IPS-18c (cell line): Measurements from ENCODE around the gene KRTAP10-2.
"Not testable (repeated sequence)": the region's sequence is repeated elsewhere in the genome, so short reads cannot be mapped to it uniquely, and the experiment has no call there.

ENCODE experiments used
- H3K4me3 ChIP-seq: 2 replicates; pipeline ENCODE4 v1.7.0; 2013; ENCODE audit warnings: low read depth, mild to moderate bottlenecking, low read length, moderate library complexity; ENCODE audit not compliant: insufficient read depth
- H3K9me3 ChIP-seq: one replicate; pipeline ENCODE4 v1.6.1; 2013; ENCODE audit warnings: mild to moderate bottlenecking, low read length, moderate library complexity; ENCODE audit not compliant: control insufficient read depth, insufficient read depth

KRTAP10-2 gene

GRCh38 chr21:44571844-44572782 lies 20.8 kb upstream of the KRTAP10-2 start:
- Histone ChIP-seq H3K4me3 (no peak overlapping the region), H3K9me3 (no peaks in the 10 kb centered on the region)

GRCh38 chr21:44571296-44571695 lies 20.0 kb upstream of the KRTAP10-2 start:
- Histone ChIP-seq H3K9me3 (no peaks in the 10 kb centered on the region), H3K4me3 (no peak overlapping the region)

- no peak overlapping the region for H3K4me3 ChIP-seq
- H3K9me3 ChIP-seq, result no peaks in the 10 kb centered on the region
Observed at GRCh38 chr21:44569861-44570517, 18.7 kb upstream of the KRTAP10-2 start.

GRCh38 chr21:44568667-44569556 lies 17.6 kb upstream of the KRTAP10-2 start:
- H3K9me3 ChIP-seq, result no peaks in the 10 kb centered on the region

GRCh38 chr21:44568261-44568660 lies 17.0 kb upstream of the KRTAP10-2 start:
- Histone ChIP-seq H3K9me3 (no peaks in the 10 kb centered on the region), H3K4me3 (no peak overlapping the region)

More at GRCh38 chr21:44568667-44569556, 17.6 kb upstream of the KRTAP10-2 start:
- no peak overlapping the region; the same call in 1 of the 2 replicates for H3K4me3 ChIP-seq

- no peaks in the 10 kb centered on the region for H3K9me3 ChIP-seq
Observed at GRCh38 chr21:44567481-44568171, 16.3 kb upstream of the KRTAP10-2 start.

GRCh38 chr21:44566403-44566802 lies 15.1 kb upstream of the KRTAP10-2 start:
- Histone ChIP-seq H3K9me3 (no peaks in the 10 kb centered on the region), H3K4me3 (no peak overlapping the region)

More at GRCh38 chr21:44567481-44568171, 16.3 kb upstream of the KRTAP10-2 start:
- no peak overlapping the region for H3K4me3 ChIP-seq

- no peak overlapping the region for H3K4me3 ChIP-seq
- H3K9me3 ChIP-seq, result no peaks in the 10 kb centered on the region
Observed at GRCh38 chr21:44564886-44565598, 13.7 kb upstream of the KRTAP10-2 start.

- Histone ChIP-seq H3K9me3 (no peaks in the 10 kb centered on the region), H3K4me3 (no peak overlapping the region)
Observed at GRCh38 chr21:44564099-44564498, 12.8 kb upstream of the KRTAP10-2 start.

GRCh38 chr21:44558695-44559094 lies 7.4 kb upstream of the KRTAP10-2 start, which contains the start of gene KRTAP10-3:
Gene KRTAP10-3 (minus strand): TSS chr21:44558795. CDS start chr21:44558715, 80 bp downstream.
- H3K9me3 ChIP-seq, result peaks cover 2% of the 10 kb centered on the region
- no peak within 1 kb of the TSS for H3K4me3 ChIP-seq

- H3K4me3 ChIP-seq, H3K9me3 ChIP-seq: not testable (repeated sequence)
Observed at GRCh38 chr21:44558329-44558675, 7.0 kb upstream of the KRTAP10-2 start.

- no peak overlapping the region for H3K4me3 ChIP-seq
- H3K9me3 ChIP-seq, result peaks cover 2% of the 10 kb centered on the region
Observed at GRCh38 chr21:44557491-44558328, 6.4 kb upstream of the KRTAP10-2 start.

GRCh38 chr21:44556879-44557278 lies 5.6 kb upstream of the KRTAP10-2 start:
- no peak overlapping the region for H3K4me3 ChIP-seq
- peaks cover 2% of the 10 kb centered on the region for H3K9me3 ChIP-seq

- no peak overlapping the region for H3K4me3 ChIP-seq
- H3K9me3 ChIP-seq, result peaks cover 2% of the 10 kb centered on the region
Observed at GRCh38 chr21:44555200-44555875, 4.0 kb upstream of the KRTAP10-2 start.

- H3K9me3 ChIP-seq, result peaks cover 2% of the 10 kb centered on the region
- no peak overlapping the region for H3K4me3 ChIP-seq
Observed at GRCh38 chr21:44552681-44553080, 1.4 kb upstream of the KRTAP10-2 start.
